K562 (cell line): ENCODE results near the gene TPPP.
"Not testable (repeated sequence)": the region's sequence is repeated elsewhere in the genome, so short reads cannot be mapped to it uniquely, and the experiment has no call there.

Source experiments
- SIRT6 ChIP-seq: IDR thresholded peaks from one replicate; pipeline ENCODE4 v1.6.1; 2012; ENCODE audit warnings: low read depth, mild to moderate bottlenecking, control low read depth, inconsistent platforms, low read length, moderate library complexity
- TF ChIP-seq, protein P1 (sequence below), 3 experiments: IDR thresholded peaks in 2 of 3; conservative IDR thresholded peaks in 1 of 3; 2 replicates each; pipeline ENCODE4 v1.5.1; 2011 to 2012; ENCODE audit warnings: low read length in 3 of 3, mild to moderate bottlenecking in 3 of 3, control low read depth in 2 of 3, improper control_type of control experiment in 1 of 3, inconsistent platforms in 1 of 3, low read depth in 1 of 3, mixed read lengths in 1 of 3, moderate library complexity in 1 of 3; ENCODE audit not compliant: insufficient read depth in 2 of 3

DNA sequence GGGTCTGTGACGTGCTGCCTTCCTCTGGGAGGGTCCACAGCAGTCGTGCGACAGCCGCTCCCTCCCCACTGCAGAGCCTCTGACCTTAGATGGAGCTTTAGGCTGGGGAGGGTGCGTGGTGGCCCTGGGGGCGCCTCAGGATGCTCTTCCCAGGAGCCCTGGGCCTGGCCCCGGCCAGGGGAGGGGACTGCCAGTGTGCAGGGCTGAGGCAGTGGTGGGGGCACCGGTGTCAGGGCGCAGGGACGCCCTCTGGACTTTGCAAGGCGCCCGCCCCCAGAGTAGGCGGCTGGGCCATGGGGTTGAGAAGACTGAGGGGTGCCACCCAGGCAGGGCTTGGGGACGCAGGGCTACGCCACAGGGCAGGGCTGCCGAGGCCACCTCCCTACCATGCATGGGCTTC, 14.6 kb downstream of the TPPP start:
- TF ChIP-seq SIRT6 = not testable (repeated sequence)
- TF ChIP-seq, protein P1, sequence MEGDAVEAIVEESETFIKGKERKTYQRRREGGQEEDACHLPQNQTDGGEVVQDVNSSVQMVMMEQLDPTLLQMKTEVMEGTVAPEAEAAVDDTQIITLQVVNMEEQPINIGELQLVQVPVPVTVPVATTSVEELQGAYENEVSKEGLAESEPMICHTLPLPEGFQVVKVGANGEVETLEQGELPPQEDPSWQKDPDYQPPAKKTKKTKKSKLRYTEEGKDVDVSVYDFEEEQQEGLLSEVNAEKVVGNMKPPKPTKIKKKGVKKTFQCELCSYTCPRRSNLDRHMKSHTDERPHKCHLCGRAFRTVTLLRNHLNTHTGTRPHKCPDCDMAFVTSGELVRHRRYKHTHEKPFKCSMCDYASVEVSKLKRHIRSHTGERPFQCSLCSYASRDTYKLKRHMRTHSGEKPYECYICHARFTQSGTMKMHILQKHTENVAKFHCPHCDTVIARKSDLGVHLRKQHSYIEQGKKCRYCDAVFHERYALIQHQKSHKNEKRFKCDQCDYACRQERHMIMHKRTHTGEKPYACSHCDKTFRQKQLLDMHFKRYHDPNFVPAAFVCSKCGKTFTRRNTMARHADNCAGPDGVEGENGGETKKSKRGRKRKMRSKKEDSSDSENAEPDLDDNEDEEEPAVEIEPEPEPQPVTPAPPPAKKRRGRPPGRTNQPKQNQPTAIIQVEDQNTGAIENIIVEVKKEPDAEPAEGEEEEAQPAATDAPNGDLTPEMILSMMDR (IDR thresholded peaks at IDR 0.05 in 2 of 3, conservative IDR thresholded peaks at IDR 0.05 in 1 of 3; ENCODE audit: insufficient read depth in 2 of 3, low read depth in 1 of 3, low read length in 3 of 3) = not testable (repeated sequence)
